ENCODE data around the gene NYAP1.
"Not testable (repeated sequence)": the region's sequence is repeated elsewhere in the genome, so short reads cannot be mapped to it uniquely, and the experiment has no call there.

NYAP1 gene
- 0.53 to 3.1 (median 3.1) reads per million in 3 experiments for total RNA-seq

- peak; percentile 38 for DNase-seq
Observed at GRCh38 chr7:100483722-100484672, at the start of gene NYAP1. Gene NYAP1, plus strand, starts transcription at chr7:100483927. Its CDS starts 1,385 bp downstream, at chr7:100485312.

GRCh38 chr7:100434297-100435144 is 49.2 kb upstream of the NYAP1 start:
- no peak for DNase-seq

GRCh38 chr7:100435401-100436304 is 48.1 kb upstream of the NYAP1 start:
- DNase-seq: peak; percentile 40

DNA sequence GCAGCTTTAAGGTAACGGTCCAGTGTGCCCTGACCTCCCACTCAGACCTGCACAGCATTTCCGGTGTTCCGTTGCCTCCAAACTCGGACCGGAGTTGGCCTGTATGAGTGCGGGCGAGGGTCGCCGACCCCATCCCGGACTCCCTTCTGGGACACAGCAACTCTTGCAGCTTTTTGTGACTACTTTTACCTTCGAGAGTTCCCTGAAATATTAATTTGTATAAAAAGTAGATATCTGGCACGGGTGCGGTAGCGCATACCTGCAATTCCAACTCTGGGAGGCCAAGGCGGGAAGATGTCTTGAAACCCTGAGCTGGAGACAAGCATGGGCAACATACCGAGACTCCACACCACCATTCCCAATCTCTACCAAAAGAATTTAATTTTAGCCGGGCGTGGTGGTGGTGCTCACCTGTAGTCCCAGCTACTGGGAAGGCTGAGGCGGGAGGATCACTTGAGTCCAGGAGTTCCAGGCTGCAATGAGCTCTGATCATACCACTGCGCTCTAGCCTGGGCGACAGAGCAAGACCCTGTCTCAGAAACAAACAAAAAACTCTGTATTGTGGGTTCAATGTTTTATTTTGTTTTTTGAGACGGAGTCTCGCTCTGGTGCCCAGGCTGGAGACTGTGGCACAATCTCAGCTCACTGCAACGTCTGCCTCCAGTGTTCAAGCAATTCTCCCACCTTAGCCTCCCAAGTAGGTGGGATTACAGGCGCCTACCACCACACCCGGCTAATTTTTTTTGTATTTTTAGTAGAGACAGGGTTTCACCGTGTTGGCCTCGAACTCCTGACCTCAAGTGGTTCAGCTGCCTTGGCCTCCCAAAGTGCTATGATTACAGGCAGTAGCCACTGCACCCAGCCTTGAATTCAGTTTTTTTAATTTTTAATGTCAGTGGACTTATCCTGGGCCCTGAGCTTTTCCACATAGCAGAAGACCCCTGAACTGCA is 46.3 kb upstream of the NYAP1 start:
- no peak for DNase-seq

DNA sequence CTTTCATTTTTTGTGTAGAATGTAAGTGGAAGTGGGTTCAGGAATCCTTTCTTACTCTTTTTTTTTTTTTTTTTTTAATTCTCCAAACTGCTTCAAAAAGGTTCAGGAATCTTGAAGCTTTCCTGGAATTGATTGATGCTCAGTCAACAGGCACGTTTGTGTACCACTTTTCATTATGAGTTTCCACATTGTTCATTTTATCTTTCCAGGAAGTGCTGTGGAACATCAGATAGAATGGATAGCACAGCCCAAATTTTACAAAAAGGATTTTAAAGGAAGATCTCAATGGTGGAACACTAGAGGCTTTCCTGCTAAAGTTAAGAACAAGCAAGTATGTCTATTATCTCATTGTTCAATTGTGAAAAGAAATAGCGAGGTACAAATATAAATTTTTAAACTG is 45.6 kb upstream of the NYAP1 start:
- no peak for DNase-seq

- not testable (repeated sequence) for DNase-seq
Observed at GRCh38 chr7:100438731-100439130, 45.0 kb upstream of the NYAP1 start.

DNA sequence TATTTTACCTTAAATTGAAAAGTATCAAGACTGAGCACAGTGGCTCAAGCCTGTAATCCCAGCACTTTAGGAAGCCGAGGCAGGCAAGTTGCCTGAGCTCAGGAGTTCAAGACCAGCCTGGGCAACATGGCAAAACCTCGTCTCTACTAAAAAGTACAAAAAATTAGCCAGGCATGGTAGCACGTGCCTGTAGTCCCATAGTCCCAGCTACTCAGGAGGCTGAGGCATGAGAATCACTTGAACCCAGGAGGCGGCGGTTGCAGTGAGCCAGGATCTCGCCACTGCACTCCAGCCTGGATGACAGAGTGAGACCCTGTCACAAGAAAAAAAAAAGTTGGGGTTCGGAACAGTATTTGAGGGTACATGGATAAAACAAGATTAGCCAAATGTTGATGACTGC is 44.5 kb upstream of the NYAP1 start:
- not testable (repeated sequence) for DNase-seq

DNA sequence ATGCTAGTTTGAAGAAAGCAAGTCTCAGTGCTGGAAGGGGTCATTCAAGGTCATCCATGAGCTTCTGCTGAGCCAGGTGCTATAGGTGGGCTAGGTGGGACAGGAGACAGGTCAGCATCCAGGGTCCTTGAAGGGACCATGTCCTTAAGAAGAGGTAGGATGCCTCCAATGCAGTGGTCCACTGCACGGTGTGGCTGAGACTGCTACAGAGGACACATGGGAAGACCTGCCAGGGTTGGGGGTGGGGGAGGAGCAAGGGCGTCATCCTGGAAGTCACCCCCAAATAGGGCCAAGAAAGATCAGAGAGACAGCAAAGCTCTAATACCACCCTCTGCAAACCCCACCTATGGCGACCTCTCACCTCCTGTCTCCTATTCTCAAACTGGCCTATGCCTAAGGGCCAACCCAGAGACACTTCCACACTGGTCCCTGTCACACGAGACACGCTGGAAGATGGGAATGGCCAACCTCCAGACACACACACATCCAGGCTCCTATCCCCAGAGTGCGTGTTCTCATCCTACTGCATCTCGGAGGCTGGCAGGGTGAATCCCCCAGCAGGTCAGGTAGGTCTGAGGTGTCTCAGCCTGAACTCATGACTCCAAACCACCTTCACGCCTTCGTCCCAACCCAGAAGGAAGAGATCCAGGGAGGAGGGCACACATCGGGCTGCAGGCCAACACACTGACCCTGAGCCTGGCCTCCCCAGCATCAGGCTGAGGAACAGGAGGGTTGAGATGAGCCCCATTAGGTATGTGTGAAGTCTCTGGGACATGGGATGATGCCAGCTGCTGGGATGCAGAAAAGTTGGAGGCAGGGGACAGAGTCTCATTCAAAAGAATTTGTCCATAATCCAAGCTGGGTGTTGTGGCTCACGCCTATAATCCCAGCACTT is 41.8 kb upstream of the NYAP1 start:
- no peak for DNase-seq

- DNase-seq: no peak
Observed at GRCh38 chr7:100443096-100443840, 40.5 kb upstream of the NYAP1 start.

- DNase-seq: no peak
Observed at GRCh38 chr7:100444311-100445278, 39.1 kb upstream of the NYAP1 start.

DNA sequence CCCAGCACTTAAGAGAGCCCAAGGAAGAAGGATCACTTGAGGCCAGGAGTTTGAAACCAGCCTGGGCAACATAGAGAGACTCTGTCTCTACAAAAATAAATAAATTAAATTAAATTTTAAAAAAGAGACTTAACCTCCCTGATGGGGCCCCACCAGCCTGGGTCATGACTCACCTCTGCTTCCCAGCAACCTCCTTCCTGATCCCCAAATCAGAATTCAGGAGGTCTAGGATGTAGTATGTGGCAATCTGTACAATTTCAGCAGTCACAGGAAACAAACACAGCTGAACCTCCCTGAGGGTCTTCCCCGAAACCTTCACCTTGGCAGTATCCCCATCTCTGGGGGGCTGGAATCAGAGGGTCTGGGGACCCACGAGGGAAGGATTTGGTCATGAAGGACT is 37.7 kb upstream of the NYAP1 start:
- DNase-seq: no peak

- DNase-seq: not testable (repeated sequence)
Observed at GRCh38 chr7:100447363-100447762, 36.4 kb upstream of the NYAP1 start.

DNA sequence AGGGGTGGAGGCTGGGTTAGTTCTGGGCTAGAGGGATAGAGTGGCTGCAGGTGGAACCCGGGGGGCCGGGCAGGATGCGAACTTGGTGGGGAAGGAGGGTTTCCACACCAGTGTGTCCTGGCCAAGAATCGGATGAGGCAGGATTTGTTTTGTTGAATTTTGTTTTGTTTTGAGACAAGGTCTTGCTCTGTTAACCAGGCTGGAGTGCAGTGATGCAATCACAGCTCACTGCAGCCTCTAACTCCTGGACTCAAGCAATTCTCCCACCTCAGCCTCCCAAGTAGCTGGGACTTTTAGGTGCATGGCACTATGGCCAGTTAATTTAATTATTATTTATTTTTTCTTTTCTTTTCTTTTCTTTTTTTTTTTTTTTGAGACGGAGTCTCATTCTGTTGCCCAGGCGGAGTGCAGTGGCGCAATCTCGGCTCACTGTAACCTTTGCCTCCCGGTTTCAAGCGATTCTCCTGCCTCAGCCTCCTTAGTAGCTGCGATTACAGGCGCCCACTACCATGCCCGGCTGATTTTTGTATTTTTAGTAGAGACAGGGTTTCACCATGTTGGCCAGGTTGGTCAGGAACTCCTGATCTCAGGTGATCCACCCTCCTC is 34.4 kb upstream of the NYAP1 start:
- no peak for DNase-seq

DNA sequence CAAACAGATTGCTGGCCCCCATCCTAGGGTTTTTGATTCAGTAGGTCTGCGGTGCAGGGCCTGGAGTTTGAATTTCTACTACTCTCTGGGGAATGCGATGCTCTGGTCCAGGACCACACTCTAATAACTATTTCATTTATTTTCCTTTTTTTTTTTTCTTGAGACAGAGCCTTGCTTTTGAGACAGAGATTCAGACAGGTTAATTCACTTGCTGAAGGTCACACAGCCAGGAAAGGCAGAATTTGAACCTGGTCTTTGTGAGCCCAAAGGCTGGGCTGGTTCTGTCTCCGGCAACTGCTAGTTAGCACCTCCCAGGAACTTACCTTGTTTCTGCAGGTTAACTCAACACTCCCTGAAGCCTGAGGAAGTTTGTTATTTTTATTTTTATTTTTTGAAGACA is 31.2 kb upstream of the NYAP1 start:
- DNase-seq: no peak

- not testable (repeated sequence) for DNase-seq
Observed at GRCh38 chr7:100453854-100454253, 29.9 kb upstream of the NYAP1 start.

GRCh38 chr7:100455206-100455605 is 28.5 kb upstream of the NYAP1 start:
- no peak for DNase-seq

DNA sequence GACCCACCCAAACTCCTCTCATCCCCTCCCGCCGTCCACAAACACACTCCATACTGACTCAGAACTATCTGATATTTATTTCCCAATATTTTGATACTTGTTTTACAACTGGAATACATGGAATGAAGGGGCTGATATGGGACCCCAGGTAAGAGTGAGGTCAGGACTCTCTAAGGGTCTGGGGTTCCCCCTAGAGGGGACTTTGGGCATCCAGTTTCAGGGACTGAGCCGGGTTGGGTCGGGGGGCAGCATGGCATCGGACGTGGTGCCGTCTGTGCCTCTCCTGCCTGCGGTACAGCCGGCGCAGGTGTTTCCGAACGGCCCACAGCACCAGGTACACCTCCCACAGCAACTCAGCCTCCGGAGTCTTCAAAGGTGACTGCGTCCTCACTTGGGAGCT is 27.2 kb upstream of the NYAP1 start:
- no peak for DNase-seq

GRCh38 chr7:100457033-100457432 is 26.7 kb upstream of the NYAP1 start:
- no peak for DNase-seq

Data from central memory CD4-positive, alpha-beta T cell (primary cell).